ENCODE data around the gene C2CD3. TPM values are rescaled to one million over a fixed set of nuclear protein-coding genes. Genes with fewer than 3 reads are reported as not detected.

Gene C2CD3
- total RNA-seq, 1 experiment from 2014 or later, result 13.9 TPM

DNA sequence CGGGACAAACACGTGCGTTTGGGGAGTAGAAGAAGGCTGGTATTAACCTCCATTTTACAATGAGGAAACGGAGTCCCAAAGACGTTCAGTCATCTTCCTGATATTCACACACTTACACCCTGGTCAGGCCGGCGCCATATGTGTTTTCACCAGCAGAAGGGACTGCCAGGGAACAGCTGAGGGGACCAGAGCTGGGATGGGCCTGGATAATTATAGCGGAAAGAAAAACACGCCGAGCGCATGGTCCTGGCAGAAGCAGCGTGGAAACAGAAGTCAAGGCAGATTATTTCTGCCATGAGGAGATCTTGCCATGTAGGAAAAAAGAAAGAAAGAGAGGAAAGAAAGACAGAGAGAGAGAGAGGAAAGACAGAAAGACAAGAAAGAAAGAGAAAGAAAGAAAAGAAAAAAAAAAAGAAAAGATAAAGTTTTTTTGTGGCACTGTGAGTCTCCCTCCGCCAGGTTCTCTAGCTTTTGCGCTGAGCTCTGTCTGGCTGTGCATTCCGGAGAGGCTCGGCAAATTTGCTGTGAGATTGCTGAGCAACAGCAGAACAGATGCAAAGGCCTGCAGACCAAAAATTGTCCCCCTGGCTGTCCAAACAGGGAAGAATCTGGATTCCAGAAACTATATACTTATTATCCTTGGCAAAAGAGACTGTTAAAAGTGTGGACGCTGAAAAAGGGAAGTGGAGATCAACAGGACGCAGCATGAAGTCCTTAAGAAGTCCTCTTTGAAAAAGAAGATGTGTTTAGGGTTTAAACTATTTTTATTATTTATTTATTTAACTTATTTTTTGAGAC lies 186.9 kb downstream of the C2CD3 start:
- Histone ChIP-seq H3K27me3 (replicated peaks) (no peaks in the 10 kb centered on the region), H3K4me3 (peak overlapping the region; percentile 53), H3K36me3 (no peaks in the 10 kb centered on the region), H3K27ac (peak overlapping the region; percentile 67; the same call in 1 of the 2 replicates), H3K9me3 (replicated peaks) (no peaks in the 10 kb centered on the region), H3K4me1 (replicated peaks) (peaks cover 12% of the 10 kb centered on the region)
- DNase-seq (ENCODE audit: low read depth in 1 of 2, low spot score in 2 of 2), result no peak

DNA sequence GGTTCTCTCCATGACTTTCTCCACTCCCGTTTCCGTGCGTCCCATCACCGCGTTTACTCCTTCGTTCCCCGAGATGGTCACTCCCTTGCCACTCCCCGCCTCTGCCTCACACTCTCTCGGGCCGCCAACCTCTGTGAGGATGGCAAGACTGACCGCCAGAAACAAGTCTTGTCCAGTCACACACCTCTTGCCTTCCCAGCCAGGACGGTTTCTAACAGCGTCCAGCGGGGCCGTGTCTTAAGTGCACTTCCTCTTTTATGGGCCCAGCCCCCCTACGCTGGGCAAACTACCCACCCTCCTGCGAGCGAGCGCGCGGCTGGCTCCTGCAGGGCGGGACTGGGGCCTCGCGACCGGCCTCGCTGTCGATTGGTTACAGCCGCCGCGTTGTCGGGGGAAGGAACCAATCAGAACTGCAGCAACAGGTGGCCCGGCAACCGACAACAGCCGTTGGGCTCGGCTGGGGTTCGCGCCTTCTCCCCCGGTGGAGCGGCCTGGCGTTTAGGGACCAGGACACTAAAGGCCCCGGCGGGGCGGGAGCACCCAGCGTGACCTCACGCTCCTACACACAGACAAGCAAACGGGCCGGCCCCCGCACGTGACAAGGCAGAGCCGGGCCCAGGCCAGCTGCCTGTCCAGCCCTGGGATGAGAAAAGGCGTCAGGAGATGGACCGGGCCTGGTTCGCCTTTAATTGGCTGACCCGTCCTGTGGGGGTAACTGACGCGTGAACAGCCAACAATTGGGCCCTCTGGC lies 187.6 kb downstream of the C2CD3 start:
- Histone ChIP-seq H3K27ac (peak overlapping the region; percentile 67), H3K4me1 (replicated peaks) (peaks cover 12% of the 10 kb centered on the region), H3K9me3 (replicated peaks) (no peaks in the 10 kb centered on the region), H3K36me3 (no peaks in the 10 kb centered on the region), H3K4me3 (peak overlapping the region; percentile 53), H3K27me3 (replicated peaks) (no peaks in the 10 kb centered on the region)
- peak; percentile 78 to 82 for DNase-seq (ENCODE audit: low read depth in 1 of 2, low spot score in 2 of 2)

GRCh38 chr11:73982595-73982989 lies 188.2 kb downstream of the C2CD3 start, which contains the start of gene UCP2:
Gene UCP2, minus strand, starts transcription at chr11:73982843. Its CDS starts 4,465 bp downstream, at chr11:73978378.
- no peaks in the 10 kb centered on the region for H3K9me3 ChIP-seq (replicated peaks)

DNA sequence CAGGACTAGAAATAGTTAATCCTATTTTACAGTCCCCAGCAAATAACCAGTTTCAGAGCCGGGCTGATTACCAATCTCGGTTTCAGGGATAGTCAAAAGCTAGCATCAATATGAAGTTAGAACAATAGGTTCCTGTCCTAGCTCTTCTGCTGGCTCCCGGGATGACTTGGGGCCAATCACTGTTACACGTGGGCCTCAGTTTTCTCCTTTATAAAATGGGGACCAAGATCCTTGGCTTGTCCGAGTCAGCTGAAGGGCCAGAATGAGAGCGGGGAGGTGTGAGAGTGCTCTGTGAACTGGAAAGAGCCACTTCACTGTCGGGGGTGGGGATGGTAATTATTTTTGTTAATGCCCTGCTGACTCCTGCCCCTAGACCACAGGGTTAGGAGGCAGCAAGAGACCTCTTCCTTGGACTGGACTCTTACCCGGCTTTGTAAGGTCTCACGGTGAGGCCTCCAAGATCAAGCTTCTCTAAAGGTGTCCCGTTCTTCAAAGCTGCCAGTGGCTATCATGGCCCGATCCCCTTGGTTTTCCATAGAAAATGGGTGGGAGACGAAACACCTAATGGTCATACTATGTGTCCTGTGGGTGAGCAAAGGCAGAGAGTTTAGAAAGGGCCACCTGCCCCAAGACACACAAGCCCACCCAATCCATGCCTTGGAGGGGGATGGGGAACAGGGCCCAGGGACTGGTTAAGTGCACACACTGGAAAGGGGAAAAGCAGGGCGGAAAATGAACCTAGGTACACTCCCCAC lies 189.6 kb downstream of the C2CD3 start:
- H3K9me3 ChIP-seq (replicated peaks), result no peaks in the 10 kb centered on the region
- H3K36me3 ChIP-seq, result no peaks in the 10 kb centered on the region
- no peak for DNase-seq (ENCODE audit: low read depth in 1 of 2, low spot score in 2 of 2)
- no peak overlapping the region for H3K27ac ChIP-seq
- peaks cover 12% of the 10 kb centered on the region for H3K4me1 ChIP-seq (replicated peaks)
- no peak overlapping the region for H3K4me3 ChIP-seq
- no peaks in the 10 kb centered on the region for H3K27me3 ChIP-seq (replicated peaks)

More at GRCh38 chr11:73982595-73982989, 188.2 kb downstream of the C2CD3 start, which contains the start of gene UCP2:
- H3K27me3 ChIP-seq (replicated peaks), result no peaks in the 10 kb centered on the region
- peak in 1 of 2 experiments; percentile 72 for DNase-seq (ENCODE audit: low read depth in 1 of 2, low spot score in 2 of 2)
- H3K4me3 ChIP-seq, result peak within 1 kb of the TSS; percentile 53
- no peaks in the 10 kb centered on the region for H3K36me3 ChIP-seq
- H3K4me1 ChIP-seq (replicated peaks), result peaks cover 12% of the 10 kb centered on the region
- H3K27ac ChIP-seq, result peak within 1 kb of the TSS; percentile 67

GRCh38 chr11:73980001-73980961 lies 190.5 kb downstream of the C2CD3 start:
- no peaks in the 10 kb centered on the region for H3K9me3 ChIP-seq (replicated peaks)
- no peak overlapping the region for H3K27ac ChIP-seq
- no peaks in the 10 kb centered on the region for H3K27me3 ChIP-seq (replicated peaks)
- no peak overlapping the region for H3K4me3 ChIP-seq
- DNase-seq (ENCODE audit: low read depth in 1 of 2, low spot score in 2 of 2), result no peak
- no peaks in the 10 kb centered on the region for H3K36me3 ChIP-seq
- H3K4me1 ChIP-seq (replicated peaks), result peaks cover 12% of the 10 kb centered on the region

DNA sequence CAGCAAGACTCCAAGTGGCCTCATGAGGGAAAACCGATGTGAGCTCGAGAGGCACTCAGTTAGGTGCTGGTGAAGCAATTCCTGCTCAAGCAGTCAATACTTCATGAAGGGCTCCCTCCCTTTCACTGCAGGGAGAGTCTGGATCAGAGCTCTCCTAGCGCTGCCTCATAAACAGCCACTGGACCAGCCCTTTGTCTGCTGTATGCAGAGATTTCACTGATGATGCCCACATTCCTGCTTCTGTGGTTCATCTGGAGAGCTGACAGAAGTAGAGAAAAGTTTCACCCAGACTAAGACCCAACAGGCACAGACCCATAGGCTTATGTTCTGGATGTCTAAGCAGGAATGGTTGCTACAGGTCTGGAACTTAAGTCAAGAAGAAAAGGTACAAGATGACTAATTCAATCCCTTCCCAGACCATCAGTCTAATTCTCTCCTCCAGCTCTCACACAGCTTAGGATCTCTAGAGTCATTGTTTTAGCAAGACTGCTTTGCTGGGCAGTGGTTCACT lies 192.2 kb downstream of the C2CD3 start:
- Histone ChIP-seq H3K4me3 (no peak overlapping the region), H3K4me1 (replicated peaks) (peaks cover 11% of the 10 kb centered on the region), H3K36me3 (no peaks in the 10 kb centered on the region), H3K27me3 (replicated peaks) (no peaks in the 10 kb centered on the region), H3K9me3 (replicated peaks) (no peaks in the 10 kb centered on the region), H3K27ac (no peak overlapping the region)
- no peak for DNase-seq (ENCODE audit: low read depth in 1 of 2, low spot score in 2 of 2)

- Histone ChIP-seq H3K27ac (no peak overlapping the region), H3K36me3 (no peaks in the 10 kb centered on the region), H3K27me3 (replicated peaks) (no peaks in the 10 kb centered on the region), H3K4me1 (replicated peaks) (peaks cover 7% of the 10 kb centered on the region), H3K9me3 (replicated peaks) (no peaks in the 10 kb centered on the region), H3K4me3 (no peak overlapping the region)
- no peak for DNase-seq (ENCODE audit: low read depth in 1 of 2, low spot score in 2 of 2)
Measured at GRCh38 chr11:73977856-73978519, 192.8 kb downstream of the C2CD3 start.

- DNase-seq (ENCODE audit: low read depth in 1 of 2, low spot score in 2 of 2), result no peak
- Histone ChIP-seq H3K27me3 (replicated peaks) (no peaks in the 10 kb centered on the region), H3K27ac (no peak overlapping the region), H3K4me1 (replicated peaks) (no peaks in the 10 kb centered on the region), H3K4me3 (no peak overlapping the region), H3K9me3 (replicated peaks) (no peaks in the 10 kb centered on the region), H3K36me3 (no peaks in the 10 kb centered on the region)
Measured at GRCh38 chr11:73976451-73977151, 194.2 kb downstream of the C2CD3 start.

DNA sequence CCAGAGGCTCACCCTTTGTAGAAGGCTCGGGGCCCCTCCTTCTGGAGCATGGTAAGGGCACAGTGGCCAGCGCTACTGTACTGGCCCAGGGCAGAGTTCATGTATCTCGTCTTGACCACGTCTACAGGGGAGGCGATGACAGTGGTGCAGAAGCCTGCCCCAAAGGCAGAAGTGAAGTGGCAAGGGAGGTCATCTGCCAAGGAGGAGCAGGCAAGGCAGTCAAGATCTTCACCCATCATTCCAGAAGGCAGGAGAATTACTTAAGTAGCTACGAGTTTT lies 195.4 kb downstream of the C2CD3 start:
- no peaks in the 10 kb centered on the region for H3K27me3 ChIP-seq (replicated peaks)
- no peak overlapping the region for H3K4me3 ChIP-seq
- DNase-seq (ENCODE audit: low read depth in 1 of 2, low spot score in 2 of 2), result no peak
- H3K4me1 ChIP-seq (replicated peaks), result no peaks in the 10 kb centered on the region
- no peak overlapping the region for H3K27ac ChIP-seq
- H3K9me3 ChIP-seq (replicated peaks), result no peaks in the 10 kb centered on the region
- H3K36me3 ChIP-seq, result no peaks in the 10 kb centered on the region

GRCh38 chr11:73974604-73975478 lies 196.0 kb downstream of the C2CD3 start:
- Histone ChIP-seq H3K4me3 (no peak overlapping the region), H3K27ac (no peak overlapping the region), H3K36me3 (no peaks in the 10 kb centered on the region), H3K27me3 (replicated peaks) (no peaks in the 10 kb centered on the region), H3K4me1 (replicated peaks) (no peaks in the 10 kb centered on the region), H3K9me3 (replicated peaks) (no peaks in the 10 kb centered on the region)
- no peak for DNase-seq (ENCODE audit: low read depth in 1 of 2, low spot score in 2 of 2)

GRCh38 chr11:73972620-73973449 lies 198.0 kb downstream of the C2CD3 start:
- no peak for DNase-seq (ENCODE audit: low read depth in 1 of 2, low spot score in 2 of 2)
- Histone ChIP-seq H3K9me3 (replicated peaks) (no peaks in the 10 kb centered on the region), H3K4me3 (no peak overlapping the region), H3K27me3 (replicated peaks) (no peaks in the 10 kb centered on the region), H3K36me3 (no peaks in the 10 kb centered on the region), H3K4me1 (replicated peaks) (no peaks in the 10 kb centered on the region), H3K27ac (no peak overlapping the region)

Data from SJSA1 (cell line).